Midbrain (tissue), 1 donor: Measurements from ENCODE around the gene GLT8D2.

Experiments used
- DNase-seq: peaks from one replicate; lab custom pipeline; 2025; lab: John Stamatoyannopoulos, UW

GLT8D2 gene

GRCh38 chr12:104000807-104001434 lies 49.1 kb downstream of the GLT8D2 start:
- DNase-seq, result no peak

GRCh38 chr12:103998976-103999375 lies 51.0 kb downstream of the GLT8D2 start:
- no peak for DNase-seq

- DNase-seq, result no peak
Measured at GRCh38 chr12:103997286-103997900, 52.6 kb downstream of the GLT8D2 start.

- DNase-seq, result no peak
Measured at GRCh38 chr12:103996595-103996994, 53.4 kb downstream of the GLT8D2 start.

GRCh38 chr12:103994235-103994634 lies 55.8 kb downstream of the GLT8D2 start:
- no peak for DNase-seq

GRCh38 chr12:103986829-103987228 lies 63.2 kb downstream of the GLT8D2 start:
- no peak for DNase-seq

GRCh38 chr12:103978384-103978982 lies 71.5 kb downstream of the GLT8D2 start:
- DNase-seq, result no peak

- no peak for DNase-seq
Measured at GRCh38 chr12:103975368-103975767, 74.6 kb downstream of the GLT8D2 start.

GRCh38 chr12:103973909-103974308 lies 76.1 kb downstream of the GLT8D2 start:
- no peak for DNase-seq

GRCh38 chr12:103969391-103969790 lies 80.6 kb downstream of the GLT8D2 start:
- DNase-seq, result no peak

GRCh38 chr12:103966736-103967135 lies 83.3 kb downstream of the GLT8D2 start:
- DNase-seq, result no peak

- DNase-seq, result peak; percentile 98
Measured at GRCh38 chr12:103965590-103966504, 84.1 kb downstream of the GLT8D2 start, which contains the start of gene TDG. Gene TDG (plus strand): TSS chr12:103965872. CDS start chr12:103966038, 166 bp downstream.

GRCh38 chr12:103965255-103965589 lies 84.8 kb downstream of the GLT8D2 start:
- no peak for DNase-seq

GRCh38 chr12:103964805-103965204 lies 85.2 kb downstream of the GLT8D2 start:
- no peak for DNase-seq

- DNase-seq, result no peak
Measured at GRCh38 chr12:103962493-103962892, 87.5 kb downstream of the GLT8D2 start.

- DNase-seq, result no peak
Measured at GRCh38 chr12:103960616-103961227, 89.3 kb downstream of the GLT8D2 start.

- DNase-seq, result no peak
Measured at GRCh38 chr12:103958621-103959020, 91.4 kb downstream of the GLT8D2 start.

- DNase-seq, result no peak
Measured at GRCh38 chr12:103957865-103958388, 92.1 kb downstream of the GLT8D2 start.

GRCh38 chr12:103956509-103957027 lies 93.4 kb downstream of the GLT8D2 start:
- no peak for DNase-seq

GRCh38 chr12:103955811-103956508 lies 94.0 kb downstream of the GLT8D2 start:
- DNase-seq, result no peak

- no peak for DNase-seq
Measured at GRCh38 chr12:103952497-103952896, 97.5 kb downstream of the GLT8D2 start.
